Tibial nerve (tissue), 4 donors: Measurements from ENCODE around the gene PTPN22. TPM values are rescaled to one million over a fixed set of nuclear protein-coding genes. Genes with fewer than 3 reads are reported as not detected.

Experiments
- DNase-seq, 2 donors: peaks; one replicate each; pipeline ENCODE4 v3.0.0-alpha.2; 2019; ENCODE audit warnings: low spot score in 2 of 2
- H3K27ac ChIP-seq, 4 donors: fragments of 200-600 bp; sonication (generic) in 3 of 4; one replicate each; pipeline ENCODE4 v1.5.1; 2017 to 2019; ENCODE audit warnings: mild to moderate bottlenecking in 1 of 4
- H3K27me3 ChIP-seq, 2 donors: fragments of 200-600 bp; sonication (generic) in 1 of 2; one replicate each; pipeline versions ENCODE4 v1.5.1 to v1.6.0; 2017 to 2019
- H3K36me3 ChIP-seq, 3 donors: fragments of 200-600 bp; sonication (generic); one replicate each; pipeline ENCODE4 v1.5.1; 2018 to 2019
- H3K4me1 ChIP-seq, 4 donors: fragments of 200-600 bp; sonication (generic) in 3 of 4; one replicate each; pipeline ENCODE4 v1.5.1; 2017 to 2019
- H3K4me3 ChIP-seq, 4 donors: fragments of 200-600 bp; sonication (generic) in 3 of 4; one replicate each; pipeline ENCODE4 v1.5.1; 2017 to 2019; ENCODE audit warnings: mild to moderate bottlenecking in 1 of 4, moderate library complexity in 1 of 4
- H3K9me3 ChIP-seq, 4 donors: fragments of 200-600 bp; sonication (generic) in 3 of 4; one replicate each; pipeline ENCODE4 v1.5.1; 2017 to 2019
- EP300 ChIP-seq, 2 donors: sonication (generic); formaldehyde crosslinking; IDR thresholded peaks; one replicate each; pipeline ENCODE4 v1.6.1; 2017; ENCODE audit warnings: antibody characterized with exemption in 2 of 2, mild to moderate bottlenecking in 1 of 2
- POLR2A ChIP-seq, 2 donors: fragments of 450-650 bp; IDR thresholded peaks; one replicate each; pipeline ENCODE4 v1.6.1; 2017; ENCODE audit warnings: antibody characterized with exemption in 2 of 2, mild to moderate bottlenecking in 2 of 2, moderate library complexity in 2 of 2
- WGBS, 2 donors: methylation state at CpG; one replicate each; pipeline ENCODE4 v1.1.5; 2018; 5-methylcytosine and 5-hydroxymethylcytosine counted together
- total RNA-seq, 4 donors: library from RNA; depleted of rRNA; stranded (reverse); fragments of >200 nt; gene quantifications; one replicate each; pipeline ENCODE4 v1.1.0, GENCODE V29; 2016
- TF ChIP-seq, protein P1 (sequence below), 5 experiments: fragments of 200-600 bp in 3 of 5; fragments of 450-650 bp in 2 of 5; sonication (generic) in 3 of 5; IDR thresholded peaks; one replicate each; pipeline ENCODE4 v1.5.1; 2016 to 2019; ENCODE audit warnings: antibody characterized with exemption in 5 of 5, mild to moderate bottlenecking in 3 of 5, moderate library complexity in 2 of 5

PTPN22 gene
- total RNA-seq, 4 donors from 2014 or later = 2.3 to 4.9 (median 3.5) TPM

GRCh38 chr1:113850127-113850796 is 21.2 kb downstream of the PTPN22 start:
- no peak for TF ChIP-seq EP300 (IDR thresholded peaks at IDR 0.05)
- TF ChIP-seq, protein P1, sequence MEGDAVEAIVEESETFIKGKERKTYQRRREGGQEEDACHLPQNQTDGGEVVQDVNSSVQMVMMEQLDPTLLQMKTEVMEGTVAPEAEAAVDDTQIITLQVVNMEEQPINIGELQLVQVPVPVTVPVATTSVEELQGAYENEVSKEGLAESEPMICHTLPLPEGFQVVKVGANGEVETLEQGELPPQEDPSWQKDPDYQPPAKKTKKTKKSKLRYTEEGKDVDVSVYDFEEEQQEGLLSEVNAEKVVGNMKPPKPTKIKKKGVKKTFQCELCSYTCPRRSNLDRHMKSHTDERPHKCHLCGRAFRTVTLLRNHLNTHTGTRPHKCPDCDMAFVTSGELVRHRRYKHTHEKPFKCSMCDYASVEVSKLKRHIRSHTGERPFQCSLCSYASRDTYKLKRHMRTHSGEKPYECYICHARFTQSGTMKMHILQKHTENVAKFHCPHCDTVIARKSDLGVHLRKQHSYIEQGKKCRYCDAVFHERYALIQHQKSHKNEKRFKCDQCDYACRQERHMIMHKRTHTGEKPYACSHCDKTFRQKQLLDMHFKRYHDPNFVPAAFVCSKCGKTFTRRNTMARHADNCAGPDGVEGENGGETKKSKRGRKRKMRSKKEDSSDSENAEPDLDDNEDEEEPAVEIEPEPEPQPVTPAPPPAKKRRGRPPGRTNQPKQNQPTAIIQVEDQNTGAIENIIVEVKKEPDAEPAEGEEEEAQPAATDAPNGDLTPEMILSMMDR (IDR thresholded peaks at IDR 0.05) = no peak
- no peak for TF ChIP-seq POLR2A (IDR thresholded peaks at IDR 0.05)
- Histone ChIP-seq H3K4me3 (no peak overlapping the region), H3K27me3 (no peaks in the 10 kb centered on the region), H3K4me1 (no peaks in the 10 kb centered on the region), H3K9me3 (peaks cover 0 to 4% (median 0%) of the 10 kb centered on the region in 4 donors), H3K36me3 (no peaks in the 10 kb centered on the region), H3K27ac (no peak overlapping the region)
- no peak for DNase-seq
- 79 to 81% methylated on average over 3 of the region's 3 CpGs for WGBS, 2 donors

- Histone ChIP-seq H3K27ac (no peak overlapping the region), H3K9me3 (peaks cover 0 to 4% (median 0%) of the 10 kb centered on the region in 4 donors), H3K36me3 (no peaks in the 10 kb centered on the region), H3K27me3 (no peaks in the 10 kb centered on the region), H3K4me3 (no peak overlapping the region), H3K4me1 (no peaks in the 10 kb centered on the region)
- TF ChIP-seq EP300 (IDR thresholded peaks at IDR 0.05) (no peak), POLR2A (IDR thresholded peaks at IDR 0.05) (no peak)
- TF ChIP-seq, protein P1 (IDR thresholded peaks at IDR 0.05) = no peak
- DNase-seq = no peak
Measured at GRCh38 chr1:113849072-113849471, 22.4 kb downstream of the PTPN22 start.

DNA sequence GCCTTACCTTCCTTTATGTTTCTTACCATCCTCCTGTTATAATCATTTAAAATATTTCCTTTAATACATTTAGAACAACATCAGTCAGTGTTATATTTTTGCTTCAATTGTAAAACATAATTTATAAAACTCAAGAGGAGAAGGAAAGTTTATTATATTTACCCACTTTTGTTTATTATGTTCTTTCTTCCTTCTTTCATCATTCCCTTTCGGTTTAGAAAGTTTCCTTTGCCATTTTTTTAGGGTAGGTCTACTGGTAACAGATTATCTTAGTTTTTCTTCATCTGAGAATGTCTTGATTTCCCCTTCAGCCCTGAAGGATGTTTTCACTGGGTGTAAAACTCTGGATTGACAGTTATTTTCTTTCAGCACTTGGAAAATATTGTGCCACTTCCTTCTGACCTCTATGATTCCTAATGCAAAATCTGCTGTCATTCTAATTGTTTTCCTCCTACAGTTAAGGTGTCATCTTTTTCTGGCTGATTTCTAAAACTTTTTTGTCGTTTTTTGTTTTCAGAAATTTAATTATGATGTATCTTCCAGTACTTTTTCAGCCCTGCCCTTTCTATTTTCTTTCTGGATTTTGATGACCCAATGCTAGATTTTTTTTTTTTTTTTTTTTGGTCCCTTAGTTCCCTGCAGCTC is 25.0 kb downstream of the PTPN22 start:
- Histone ChIP-seq H3K36me3 (no peaks in the 10 kb centered on the region), H3K4me3 (no peak overlapping the region), H3K27me3 (no peaks in the 10 kb centered on the region), H3K27ac (no peak overlapping the region), H3K9me3 (peaks cover 0 to 4% (median 0%) of the 10 kb centered on the region in 4 donors), H3K4me1 (no peaks in the 10 kb centered on the region)
- 81% methylated on average over 2 of the region's 2 CpGs for WGBS, 2 donors
- no peak for TF ChIP-seq POLR2A (IDR thresholded peaks at IDR 0.05)
- TF ChIP-seq, protein P1 (IDR thresholded peaks at IDR 0.05) = no peak
- TF ChIP-seq EP300 (IDR thresholded peaks at IDR 0.05) = no peak
- no peak for DNase-seq

DNA sequence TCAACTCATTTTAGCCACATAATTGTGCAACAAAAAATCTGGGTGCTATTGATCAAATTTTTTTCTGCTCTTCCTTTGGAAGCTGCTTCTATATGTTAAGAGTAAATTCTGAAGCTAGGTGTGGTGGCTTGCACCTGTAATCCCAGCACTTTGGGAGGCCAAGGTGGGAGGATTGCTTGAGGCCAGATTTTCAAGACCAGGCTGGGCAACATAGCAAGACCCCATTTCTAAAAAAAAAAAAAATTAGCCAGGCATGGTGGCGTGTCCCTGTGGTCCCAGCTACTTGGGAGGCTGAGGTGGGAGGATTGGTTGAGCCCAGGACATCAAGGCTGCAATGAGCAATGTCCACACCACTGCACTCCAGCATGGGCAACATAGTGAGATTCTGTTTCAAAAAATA is 35.0 kb downstream of the PTPN22 start:
- Histone ChIP-seq H3K36me3 (no peaks in the 10 kb centered on the region), H3K4me1 (peaks cover 0 to 3% (median 0%) of the 10 kb centered on the region in 4 donors), H3K27me3 (no peaks in the 10 kb centered on the region), H3K4me3 (no peak overlapping the region), H3K27ac (no peak overlapping the region), H3K9me3 (no peaks in the 10 kb centered on the region)
- 88 to 89% methylated on average over 1 of the region's 1 CpG for WGBS, 2 donors
- TF ChIP-seq, protein P1 (IDR thresholded peaks at IDR 0.05) = no peak
- DNase-seq = no peak

- H3K27me3 ChIP-seq = no peaks in the 10 kb centered on the region
- TF ChIP-seq POLR2A (IDR thresholded peaks at IDR 0.05) = no peak
- TF ChIP-seq, protein P1 (IDR thresholded peaks at IDR 0.05) = peak; percentile 41 to 69 (median 56)
Measured at GRCh38 chr1:113835686-113836290, 35.7 kb downstream of the PTPN22 start.

More at GRCh38 chr1:113835686-113836290, 35.7 kb downstream of the PTPN22 start:
- no peaks in the 10 kb centered on the region for H3K36me3 ChIP-seq
- peaks cover 0 to 3% (median 0%) of the 10 kb centered on the region in 4 donors for H3K4me1 ChIP-seq
- peak in 1 of 2 donors; percentile 27 for DNase-seq
- H3K27ac ChIP-seq = no peak overlapping the region
- no peak overlapping the region for H3K4me3 ChIP-seq
- WGBS, 2 donors = 16 to 18% methylated on average over 4 of the region's 4 CpGs
- no peaks in the 10 kb centered on the region for H3K9me3 ChIP-seq
